HTR-8/SVneo (cell line): ENCODE results near the gene LINC01488.

Experiments used
- DNase-seq: peaks from one replicate; pipeline ENCODE4 v3.0.0; 2011; ENCODE audit warnings: low spot score, mixed read lengths; ENCODE audit not compliant: insufficient read length
- FAIRE-seq: peaks from 2 replicates; lab custom pipeline; 2011; peaks lifted over from hg19 to GRCh38; lab: Jason Lieb, UNC

The LINC01488 gene

DNA sequence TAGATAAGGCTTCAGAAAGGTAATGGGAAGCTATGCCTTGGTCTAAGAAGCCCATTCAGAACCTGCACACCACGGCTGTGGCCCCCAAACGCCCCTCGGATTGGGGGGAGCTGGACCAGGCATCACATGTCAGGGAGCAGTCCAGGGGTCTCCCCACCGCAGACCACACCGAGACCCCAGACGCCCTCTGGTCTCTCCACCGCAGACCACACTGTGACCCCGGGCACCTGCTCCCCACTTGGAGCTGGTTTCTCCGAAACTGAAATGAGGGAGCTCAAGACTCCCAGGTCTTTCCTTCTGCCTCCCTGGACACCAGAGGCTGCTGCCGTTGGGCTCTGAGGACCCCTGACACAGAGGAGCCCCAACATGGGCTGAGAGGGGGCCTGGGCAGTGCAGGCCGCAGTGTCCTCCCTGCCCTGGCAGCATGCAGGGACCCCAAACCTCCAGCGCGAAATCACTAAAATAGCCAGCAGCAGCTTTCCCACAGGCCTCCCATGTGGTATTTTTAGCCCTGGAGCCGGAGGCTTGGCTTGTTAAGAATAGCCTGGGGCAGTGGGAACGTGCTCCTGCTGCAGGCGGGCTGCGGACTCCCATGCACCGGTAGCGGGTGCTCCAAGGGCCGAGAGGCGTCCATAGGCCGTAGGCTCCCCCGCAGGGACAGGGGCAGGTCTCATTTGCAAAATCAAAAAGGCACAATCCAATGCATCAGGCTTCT is 7.7 kb downstream of the LINC01488 start:
- DNase-seq (no peak), FAIRE-seq (no peak)

DNA sequence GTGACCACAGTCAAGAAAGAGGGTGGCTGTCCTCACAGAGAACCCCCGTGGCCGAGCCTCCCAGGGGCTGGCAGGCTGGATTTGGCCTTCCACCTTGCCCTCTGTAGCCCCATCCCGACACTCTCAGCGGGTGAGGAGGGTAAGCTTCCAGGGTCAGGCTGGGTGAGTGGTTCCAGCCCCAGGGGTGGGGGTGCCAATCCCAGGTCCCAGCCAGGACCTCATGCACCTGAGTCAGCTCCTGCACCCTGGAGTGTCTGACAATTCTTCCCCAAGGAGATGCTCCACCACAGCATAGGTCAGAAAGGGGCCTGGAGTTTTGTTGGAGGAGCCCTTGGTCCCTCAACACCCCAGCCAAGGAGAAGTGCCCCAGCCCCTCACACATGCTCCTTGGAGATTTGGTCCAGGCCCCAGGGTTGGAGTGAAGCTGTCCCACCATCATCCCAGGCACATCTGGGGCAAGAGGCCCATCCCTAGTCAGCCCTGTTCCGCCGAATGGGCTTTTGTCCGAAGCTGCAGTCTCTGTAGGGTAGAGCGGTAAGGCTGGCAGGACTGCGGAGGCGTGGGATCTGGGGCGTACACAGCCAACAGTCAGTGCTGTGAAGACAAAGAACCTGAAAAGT is 8.4 kb downstream of the LINC01488 start:
- DNase-seq (no peak), FAIRE-seq (no peak)

DNA sequence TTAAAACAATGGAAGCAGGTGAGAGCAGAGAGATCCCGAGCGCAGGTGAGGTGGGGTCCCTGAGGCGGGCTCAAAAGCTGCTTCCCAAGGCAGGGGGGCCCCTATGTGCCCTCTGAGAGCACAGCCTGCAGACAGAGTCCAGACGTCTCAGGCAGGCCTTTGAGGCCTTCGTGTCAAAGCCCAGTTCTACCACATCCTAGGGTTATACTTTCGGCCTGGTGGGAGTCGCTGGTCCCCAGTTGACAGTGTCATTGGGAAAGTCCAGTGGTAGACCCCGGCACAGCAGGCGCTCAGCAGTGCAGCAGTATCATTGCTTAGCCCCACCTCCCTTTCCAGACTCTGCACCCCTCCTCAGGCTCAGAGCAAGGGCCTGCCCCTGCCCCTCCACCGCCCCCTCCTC is 9.1 kb downstream of the LINC01488 start:
- DNase-seq, result no peak
- FAIRE-seq, result no peak

DNA sequence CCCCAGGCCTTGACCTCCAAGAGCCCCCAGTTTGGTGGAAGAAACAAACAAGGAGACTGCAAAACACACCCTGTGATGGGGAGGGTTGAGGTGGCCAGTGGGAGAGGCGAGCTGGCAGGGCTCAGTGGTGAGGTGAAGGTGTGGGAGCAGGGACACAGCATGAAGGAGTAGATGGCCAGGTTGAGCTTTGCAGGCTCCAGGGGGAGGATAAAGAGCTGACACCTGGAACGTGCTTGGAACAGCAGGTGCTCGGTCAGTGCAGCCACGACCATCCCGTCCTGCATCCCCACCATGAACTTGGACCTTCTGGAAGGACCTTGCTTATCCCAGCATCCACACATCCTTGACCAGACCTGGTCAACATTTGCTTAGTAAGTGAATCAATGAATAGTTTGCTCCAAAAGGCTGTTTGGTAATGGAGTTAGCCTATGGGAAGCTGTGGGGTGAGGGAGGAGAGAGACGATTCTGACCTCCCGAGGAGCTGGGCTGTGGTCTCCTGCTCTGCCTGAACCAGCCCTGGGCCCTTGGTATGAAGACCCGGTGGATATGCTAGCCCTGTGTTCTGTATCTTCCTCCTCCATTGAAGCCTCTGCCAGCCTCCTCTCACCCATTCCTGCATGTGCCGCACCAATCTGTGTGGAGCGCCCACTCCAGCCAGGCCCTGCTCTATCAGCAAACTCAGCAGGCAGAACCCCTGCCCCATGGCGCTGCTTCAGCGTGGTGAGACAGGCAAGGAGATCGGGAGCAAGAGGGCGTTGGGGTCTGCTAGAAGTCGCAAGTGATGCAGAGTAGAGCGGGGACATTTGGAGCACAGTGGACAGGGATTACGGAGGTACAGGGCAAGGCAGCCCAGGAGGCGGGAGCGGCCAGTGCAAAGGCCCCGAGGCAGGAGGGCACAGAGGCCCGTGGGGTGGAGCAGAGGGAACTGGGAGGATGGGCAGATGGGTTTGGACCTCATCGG is 9.9 kb downstream of the LINC01488 start:
- DNase-seq (no peak), FAIRE-seq (no peak)

DNA sequence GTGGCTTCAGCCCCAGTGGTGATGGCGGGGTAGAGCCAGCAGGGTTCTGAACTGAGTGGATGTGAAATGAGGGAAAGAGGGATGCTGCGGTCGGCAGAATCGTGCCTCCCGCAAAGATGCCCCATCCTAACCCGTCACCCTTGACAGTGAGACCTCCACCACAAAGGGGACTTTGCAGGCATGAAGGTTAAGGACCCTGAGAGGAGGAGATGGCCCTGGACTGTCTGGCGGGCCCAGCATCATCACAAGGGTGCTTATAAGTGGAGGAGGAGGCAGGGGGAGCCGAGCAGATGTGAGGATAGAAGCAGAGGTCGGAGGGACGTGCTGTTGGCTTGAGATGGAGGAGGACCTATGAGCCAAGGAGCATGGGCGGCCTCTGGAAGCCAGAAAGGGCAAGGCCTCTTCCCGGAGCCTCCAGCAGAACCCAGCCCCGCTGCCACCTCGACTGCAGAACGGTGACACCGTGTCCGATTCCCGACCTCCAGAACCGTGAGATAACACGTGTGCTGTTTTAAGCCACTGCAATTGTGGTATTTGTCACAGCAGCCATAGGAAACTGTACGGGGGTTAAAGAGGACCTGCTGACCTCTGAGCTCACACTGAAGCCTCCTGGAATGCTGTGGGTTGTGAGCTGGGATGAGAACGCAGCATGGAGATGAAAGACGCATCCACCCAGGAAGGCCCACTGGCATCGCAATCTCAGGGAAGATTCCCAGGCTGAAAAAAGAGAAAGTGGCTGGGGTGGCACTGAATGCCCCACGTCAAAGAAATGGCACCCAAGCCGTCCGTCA is 10.9 kb downstream of the LINC01488 start:
- DNase-seq (no peak), FAIRE-seq (peak; percentile 78)

DNA sequence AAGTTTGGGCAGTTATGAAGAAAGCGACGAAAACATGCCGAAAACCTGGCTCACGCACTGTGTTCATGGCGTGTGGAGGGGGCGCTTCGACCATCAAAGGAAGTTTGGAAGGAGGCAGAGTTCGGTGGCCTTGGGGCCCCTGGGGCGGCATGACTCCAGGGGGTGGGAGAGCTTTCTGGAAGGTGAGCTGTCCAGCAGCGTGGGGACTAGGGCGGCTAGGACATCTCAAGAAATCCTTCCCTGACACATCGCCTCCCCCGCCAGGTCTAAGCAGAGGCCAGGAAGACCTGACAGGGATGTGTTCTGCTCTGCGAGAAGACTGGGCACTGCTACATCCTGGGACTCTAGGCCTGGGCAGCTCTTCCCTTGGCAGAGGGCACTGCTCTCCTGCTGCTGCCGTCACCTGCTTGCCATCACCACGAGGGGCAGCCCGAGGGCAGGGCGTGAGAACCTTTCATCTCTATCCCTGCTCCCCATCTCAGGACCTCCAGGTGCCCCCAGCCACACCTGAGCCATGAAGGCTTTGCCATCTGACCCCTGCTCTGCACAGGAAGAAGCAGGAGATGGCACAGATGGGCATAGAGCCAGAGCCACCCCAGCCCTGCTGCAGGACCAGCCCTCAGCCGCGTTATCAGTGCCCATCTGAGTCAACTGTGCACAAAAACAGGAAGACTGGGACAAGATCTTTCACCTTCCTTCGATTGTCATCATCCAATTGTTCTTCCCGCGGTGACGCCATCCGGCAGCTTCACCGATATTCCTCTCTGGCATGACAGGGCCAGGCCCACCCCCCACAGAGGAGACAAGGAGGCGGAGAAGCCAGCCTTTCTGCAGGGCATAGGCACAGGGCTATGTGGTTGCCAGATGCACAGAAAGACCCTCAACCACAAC is 12.7 kb downstream of the LINC01488 start:
- DNase-seq (no peak), FAIRE-seq (no peak)

DNA sequence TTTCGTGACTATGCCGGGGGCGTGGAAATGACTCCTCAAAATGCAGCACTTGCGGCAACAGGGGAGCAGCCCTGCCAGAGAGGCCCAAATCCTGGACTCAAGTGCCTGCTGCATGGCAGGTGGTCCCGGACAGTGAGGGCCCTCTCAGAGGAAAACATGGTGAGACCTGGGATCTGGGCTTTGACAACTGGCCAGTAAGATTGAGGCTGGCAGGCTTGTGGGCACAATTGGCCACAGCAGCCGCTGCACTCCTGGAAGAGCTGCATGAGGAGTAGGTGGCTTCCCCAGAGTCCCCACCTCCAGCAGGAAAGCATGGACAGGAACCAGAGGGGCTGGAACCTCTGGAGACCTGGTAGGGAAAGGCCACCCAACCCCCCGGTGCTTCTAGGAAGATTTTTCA is 13.4 kb downstream of the LINC01488 start:
- FAIRE-seq (no peak), DNase-seq (no peak)

DNA sequence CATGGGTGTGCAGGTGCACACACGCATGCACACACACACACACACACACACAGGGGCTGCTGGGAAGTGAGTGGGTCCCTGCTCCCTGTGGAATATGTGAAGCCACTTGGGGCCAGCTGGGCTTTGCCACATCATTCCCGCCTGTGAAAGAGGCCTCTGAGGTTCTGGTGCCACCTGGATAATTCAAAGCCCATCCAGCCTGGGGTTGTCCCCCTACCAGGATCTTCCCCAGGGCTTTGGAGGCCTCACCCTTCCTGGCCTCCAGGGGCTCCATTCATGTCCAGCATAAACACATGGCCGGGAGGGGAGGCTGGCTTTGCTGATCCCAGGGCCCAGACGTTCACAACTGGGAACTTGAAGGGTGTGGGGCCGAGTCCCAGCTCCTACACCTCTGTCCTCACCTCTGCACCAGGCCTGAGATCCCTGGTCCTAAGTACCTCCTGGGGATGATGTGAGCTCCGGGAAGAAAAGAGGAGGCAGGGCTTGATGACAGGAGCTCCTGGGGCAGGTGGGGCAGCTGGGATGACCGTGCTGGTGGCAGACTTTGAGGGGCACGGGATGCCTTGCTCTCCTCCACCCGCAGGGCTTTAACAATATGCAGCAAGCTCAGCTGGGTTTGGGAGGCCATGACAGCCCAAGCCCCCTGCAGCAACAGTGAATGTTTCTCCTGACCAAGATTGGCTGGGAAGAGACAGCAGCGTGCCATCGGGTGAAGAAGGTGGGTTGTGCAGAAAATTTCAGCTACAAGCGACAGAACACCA is 14.2 kb downstream of the LINC01488 start:
- DNase-seq (no peak), FAIRE-seq (peak; percentile 69)

DNA sequence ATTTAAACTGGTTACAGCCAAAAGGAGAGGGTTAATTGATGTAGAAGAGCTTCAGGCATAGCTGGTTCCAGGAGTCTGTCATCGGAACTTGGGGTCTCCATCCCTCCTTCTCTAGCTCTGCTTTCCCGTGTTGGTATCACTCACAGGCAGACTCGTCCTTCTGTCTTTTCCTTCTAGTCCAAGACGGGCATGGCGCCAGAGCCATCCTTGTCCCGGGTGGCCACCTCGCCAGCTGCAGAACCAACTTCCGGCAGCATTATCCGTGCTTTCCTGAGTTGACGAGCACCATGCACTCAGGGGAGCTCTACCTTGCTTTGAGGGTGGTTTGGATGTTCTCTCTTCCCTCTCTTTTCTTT is 14.7 kb downstream of the LINC01488 start:
- DNase-seq (no peak), FAIRE-seq (peak; percentile 26)

DNA sequence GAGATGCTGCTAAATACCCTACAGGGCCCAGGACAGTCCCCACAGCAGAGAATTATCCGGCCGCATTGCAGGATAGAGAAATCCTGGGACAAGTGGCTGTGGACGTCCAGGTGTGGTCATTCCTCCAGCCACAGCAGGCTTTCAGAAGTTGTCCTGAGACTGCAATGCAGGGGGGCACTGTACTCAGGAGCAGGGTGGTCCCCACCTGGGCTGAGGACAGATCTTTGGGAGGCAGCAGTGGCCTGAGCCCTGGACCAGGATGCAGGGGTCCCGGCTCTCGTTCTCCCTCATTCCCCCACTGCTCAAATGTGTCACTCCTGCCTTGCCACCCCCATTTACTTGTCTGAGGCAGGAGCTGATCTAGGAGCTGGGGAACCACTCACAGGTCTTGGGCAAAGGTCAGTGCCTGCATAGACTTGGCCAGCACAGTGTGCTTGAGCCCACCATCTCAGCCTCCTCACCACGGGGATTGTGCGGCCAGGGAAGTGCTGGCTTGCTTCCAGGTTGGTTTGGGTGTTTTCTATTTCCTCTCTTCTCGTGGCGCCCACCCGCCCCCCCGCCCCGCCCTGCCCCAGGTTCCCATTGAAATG is 15.3 kb downstream of the LINC01488 start:
- FAIRE-seq, result no peak
- DNase-seq, result no peak

DNA sequence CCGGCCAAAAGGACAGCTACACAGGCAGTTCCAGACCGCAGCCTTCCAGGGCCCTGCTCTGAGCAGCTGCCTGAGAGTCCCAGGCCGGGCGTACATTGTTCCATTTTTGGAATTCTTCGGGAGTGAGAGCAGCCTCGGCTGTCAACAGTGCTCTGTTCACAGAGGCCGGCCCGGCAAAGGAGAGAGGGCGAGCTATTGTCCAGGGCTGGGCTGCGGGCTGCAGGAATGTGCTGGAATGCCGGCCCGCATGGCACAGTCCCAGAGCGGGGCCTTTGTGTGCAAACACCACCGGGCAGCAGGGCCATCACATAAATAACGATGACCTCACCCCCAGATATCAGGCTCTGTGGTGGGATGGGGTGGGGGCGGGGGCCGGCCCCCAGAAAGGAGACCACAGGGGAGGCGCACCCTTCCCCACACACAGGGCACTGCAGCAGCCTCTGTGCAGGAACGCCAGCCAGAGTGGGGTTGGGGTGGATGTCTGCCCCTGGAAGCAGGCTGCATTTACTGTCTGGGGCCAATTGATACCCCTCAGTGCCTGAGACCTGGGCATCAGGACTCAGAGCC is 15.8 kb downstream of the LINC01488 start:
- no peak for FAIRE-seq
- DNase-seq, result peak; percentile 97

DNA sequence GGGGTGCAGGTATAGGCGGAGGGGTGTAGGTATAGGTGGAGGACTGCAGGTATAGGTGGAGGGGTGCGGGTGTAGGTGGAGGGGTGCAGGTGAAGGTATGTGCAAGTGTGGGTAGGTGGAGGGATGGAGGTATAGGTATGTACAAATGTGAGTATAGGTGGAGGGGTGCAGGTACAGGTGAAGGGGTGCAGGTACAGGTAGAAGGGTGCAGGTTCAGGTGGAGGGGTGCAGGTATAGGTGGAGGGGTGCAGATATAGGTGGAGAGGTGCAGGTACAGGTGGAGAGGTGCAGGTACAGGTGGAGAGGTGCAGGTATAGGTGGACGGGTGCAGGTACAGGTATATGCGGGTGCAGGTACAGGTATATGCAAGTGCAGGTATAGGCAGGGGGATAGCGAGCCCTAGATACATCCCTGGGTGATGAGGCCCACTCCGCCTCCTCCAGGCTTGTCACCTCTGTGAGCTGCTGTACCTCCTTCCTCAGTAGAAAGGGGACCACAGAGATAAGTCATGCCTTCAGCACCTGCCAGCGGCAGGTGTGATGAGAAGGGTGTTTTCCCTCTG is 17.2 kb downstream of the LINC01488 start:
- FAIRE-seq, result no peak
- no peak for DNase-seq

DNA sequence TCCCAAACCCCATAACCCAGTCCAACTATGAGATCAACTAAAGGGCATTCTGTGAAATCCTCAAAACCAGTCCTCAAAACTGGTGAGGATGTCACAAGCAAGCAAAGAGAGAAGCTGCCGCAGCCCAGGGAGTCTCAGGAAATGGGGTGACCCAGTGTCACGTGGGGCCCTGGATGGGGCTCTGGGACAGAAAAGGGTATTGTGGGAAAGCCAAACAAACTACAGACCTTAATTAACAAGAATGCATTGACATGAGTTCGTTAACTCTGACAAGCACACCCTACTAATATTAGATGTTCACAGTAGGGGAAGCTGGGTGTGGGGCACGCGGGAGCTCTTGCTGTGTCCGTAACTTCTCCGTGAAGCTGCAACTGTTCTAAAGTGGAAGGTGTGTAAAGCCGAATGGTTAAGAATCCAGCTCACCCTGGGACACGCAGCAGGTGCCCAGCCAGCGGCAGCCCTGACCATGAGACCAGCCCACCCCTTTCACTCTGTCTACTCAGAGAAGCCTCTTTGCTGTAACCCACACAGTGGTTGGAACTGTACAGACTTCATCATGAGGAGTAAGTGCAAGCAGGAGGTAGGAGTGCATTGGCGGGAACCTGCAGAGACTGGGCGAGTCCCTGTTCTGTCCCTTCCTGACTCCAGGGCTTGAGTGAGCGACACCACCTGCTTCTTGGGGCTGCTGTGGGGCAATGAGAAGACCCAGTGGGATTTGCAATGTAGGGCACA is 17.9 kb downstream of the LINC01488 start:
- no peak for FAIRE-seq
- DNase-seq, result no peak

DNA sequence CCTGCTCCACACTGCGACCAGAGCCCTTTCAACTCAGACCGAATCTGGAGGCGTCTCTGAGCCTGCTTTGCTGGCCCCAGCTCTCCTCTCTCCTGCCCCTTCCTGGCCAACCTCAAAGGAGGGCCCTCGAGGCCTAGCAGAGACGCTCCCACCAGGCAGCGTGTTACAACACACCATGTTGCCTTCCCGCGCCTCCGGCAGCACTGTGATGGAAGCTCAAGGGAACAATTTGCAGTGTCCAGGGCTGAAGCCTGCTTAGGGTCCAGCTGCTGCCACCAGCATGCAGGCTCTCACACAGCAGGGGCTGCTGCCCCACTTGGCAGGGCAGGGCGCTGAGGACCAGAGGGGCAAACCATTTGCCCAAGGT is 18.4 kb downstream of the LINC01488 start:
- FAIRE-seq, result no peak
- no peak for DNase-seq

DNA sequence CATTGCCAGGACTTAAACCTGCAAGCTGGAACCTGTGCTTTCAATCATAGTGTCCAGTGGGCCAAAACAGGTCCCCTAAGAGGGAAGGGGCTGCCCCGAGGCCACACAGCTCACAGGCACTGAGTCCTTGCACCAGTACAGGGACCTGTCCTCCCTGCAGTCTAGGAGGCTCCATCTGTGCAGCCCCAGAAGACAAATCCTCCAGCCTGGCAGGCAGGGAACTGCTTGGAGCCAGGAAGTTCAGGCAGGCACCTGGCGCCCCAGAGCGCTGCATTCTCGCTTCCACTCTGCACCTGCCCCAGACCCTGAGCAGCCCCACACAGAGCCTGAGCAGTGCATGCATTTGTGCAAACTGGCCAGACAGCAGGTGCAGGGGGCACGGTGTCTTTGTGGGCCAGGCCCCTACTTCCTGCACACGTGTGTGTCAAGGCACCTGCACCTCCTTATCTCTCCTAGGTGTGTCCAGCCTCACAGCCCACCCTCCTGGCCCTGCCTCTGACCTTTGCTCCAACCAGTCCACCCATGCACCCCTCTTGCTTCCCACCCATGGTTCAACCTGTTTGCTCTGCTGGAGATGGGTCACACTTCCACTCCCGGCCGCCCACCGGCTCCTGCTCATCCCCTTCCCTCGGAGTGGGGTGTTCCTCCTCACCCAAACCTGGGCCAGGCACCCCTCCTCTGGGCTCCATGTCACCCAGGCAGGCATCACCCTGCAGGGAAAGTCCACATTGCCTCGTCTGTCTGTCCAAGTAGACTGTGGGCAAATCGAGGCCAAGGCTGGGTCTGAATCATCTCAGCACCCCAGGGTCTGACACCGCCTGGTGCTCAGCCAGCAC is 19.0 kb downstream of the LINC01488 start:
- FAIRE-seq (peak; percentile 58), DNase-seq (no peak)

DNA sequence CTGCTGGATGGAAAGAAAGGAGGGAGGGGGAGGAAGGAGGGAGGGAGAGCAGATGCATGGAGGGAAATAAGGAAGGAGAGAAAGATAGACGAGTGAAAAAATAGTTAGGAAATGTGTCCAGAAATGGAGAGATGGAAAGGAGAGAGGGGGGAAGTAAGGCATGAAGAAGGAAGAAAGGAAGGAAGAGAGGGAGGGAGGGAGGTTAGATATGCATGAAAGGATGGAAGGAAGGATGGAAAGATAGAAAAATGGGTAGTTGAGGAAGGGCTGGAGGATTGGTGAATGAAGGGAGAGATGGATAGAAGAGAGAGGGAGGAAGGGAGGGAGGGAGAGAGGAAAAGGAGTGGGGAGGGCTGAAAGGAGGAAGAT is 19.6 kb downstream of the LINC01488 start:
- DNase-seq (no peak), FAIRE-seq (no peak)
